Epithelial cell of prostate (primary cell): ENCODE results near the gene USP25.

Source experiments
- DNase-seq: peaks from one replicate; pipeline ENCODE4 v3.0.0-alpha.2; 2011; ENCODE audit warnings: low read depth, low spot score
- H3K27ac ChIP-seq: fragments of 450-650 bp; 2 replicates; pipeline ENCODE4 v1.5.1; 2017; ENCODE audit warnings: mild to moderate bottlenecking

Gene USP25

GRCh38 chr21:15843766-15844165 is 114.0 kb downstream of the USP25 start:
- DNase-seq = no peak
- peak overlapping the region; percentile 31 for H3K27ac ChIP-seq

GRCh38 chr21:15848634-15849560 is 119.1 kb downstream of the USP25 start:
- peak overlapping the region; percentile 20 for H3K27ac ChIP-seq
- DNase-seq = peak; percentile 40

GRCh38 chr21:15849927-15850326 is 120.1 kb downstream of the USP25 start:
- DNase-seq = no peak
- no peak overlapping the region for H3K27ac ChIP-seq

GRCh38 chr21:15850645-15851044 is 120.9 kb downstream of the USP25 start:
- H3K27ac ChIP-seq = no peak overlapping the region
- DNase-seq = no peak

GRCh38 chr21:15852146-15852545 is 122.4 kb downstream of the USP25 start:
- no peak for DNase-seq
- no peak overlapping the region for H3K27ac ChIP-seq

GRCh38 chr21:15853126-15853525 is 123.3 kb downstream of the USP25 start:
- no peak overlapping the region for H3K27ac ChIP-seq
- DNase-seq = no peak

- no peak overlapping the region for H3K27ac ChIP-seq
- DNase-seq = no peak
Observed at GRCh38 chr21:15856813-15857212, 127.0 kb downstream of the USP25 start.

- no peak overlapping the region for H3K27ac ChIP-seq
- no peak for DNase-seq
Observed at GRCh38 chr21:15857740-15858139, 128.0 kb downstream of the USP25 start.

- DNase-seq = no peak
- H3K27ac ChIP-seq = no peak overlapping the region
Observed at GRCh38 chr21:15860541-15860940, 130.8 kb downstream of the USP25 start.

- H3K27ac ChIP-seq = no peak overlapping the region
Observed at GRCh38 chr21:15868940-15869339, 139.2 kb downstream of the USP25 start.

GRCh38 chr21:15870819-15871218 is 141.0 kb downstream of the USP25 start:
- DNase-seq = no peak
- no peak overlapping the region for H3K27ac ChIP-seq

More at GRCh38 chr21:15868940-15869339, 139.2 kb downstream of the USP25 start:
- no peak for DNase-seq

GRCh38 chr21:15872236-15872635 is 142.5 kb downstream of the USP25 start:
- DNase-seq = no peak
- no peak overlapping the region for H3K27ac ChIP-seq

GRCh38 chr21:15874615-15875014 is 144.8 kb downstream of the USP25 start:
- DNase-seq = no peak
- H3K27ac ChIP-seq = no peak overlapping the region

GRCh38 chr21:15875286-15875685 is 145.5 kb downstream of the USP25 start:
- no peak overlapping the region for H3K27ac ChIP-seq
- no peak for DNase-seq

- no peak for DNase-seq
- H3K27ac ChIP-seq = no peak overlapping the region
Observed at GRCh38 chr21:15893902-15894301, 164.1 kb downstream of the USP25 start.

- no peak overlapping the region for H3K27ac ChIP-seq
- no peak for DNase-seq
Observed at GRCh38 chr21:15894596-15894995, 164.8 kb downstream of the USP25 start.

- no peak for DNase-seq
- no peak overlapping the region for H3K27ac ChIP-seq
Observed at GRCh38 chr21:15895142-15896106, 165.6 kb downstream of the USP25 start.

- no peak for DNase-seq
- no peak overlapping the region for H3K27ac ChIP-seq
Observed at GRCh38 chr21:15896501-15896900, 166.7 kb downstream of the USP25 start.

GRCh38 chr21:15904389-15904788 is 174.6 kb downstream of the USP25 start:
- H3K27ac ChIP-seq = no peak overlapping the region

GRCh38 chr21:15908187-15908586 is 178.4 kb downstream of the USP25 start:
- H3K27ac ChIP-seq = no peak overlapping the region
- no peak for DNase-seq

More at GRCh38 chr21:15904389-15904788, 174.6 kb downstream of the USP25 start:
- DNase-seq = no peak

GRCh38 chr21:15928196-15928595 is 198.4 kb downstream of the USP25 start:
- no peak overlapping the region for H3K27ac ChIP-seq
- no peak for DNase-seq
